NT2/D1 (cell line): ENCODE results near the gene LHFPL5.

ENCODE experiments used
- SUZ12 ChIP-seq: IDR thresholded peaks from 2 replicates; pipeline ENCODE4 v1.6.1; 2011; ENCODE audit not compliant: insufficient read length, insufficient read depth; ENCODE audit errors: extremely low read depth
- YY1 ChIP-seq: IDR thresholded peaks from 2 replicates; pipeline ENCODE4 v1.6.1; 2011; ENCODE audit not compliant: insufficient read length, insufficient read depth
- ZNF274 ChIP-seq: IDR thresholded peaks from 2 replicates; pipeline ENCODE4 v1.6.1; 2011; ENCODE audit warnings: mild to moderate bottlenecking, low read depth, low read length

- TF ChIP-seq YY1 (no peak), ZNF274 (no peak), SUZ12 (no peak)
These were observed 45.7 kb upstream of the LHFPL5 start for GRCh38 chr6:35759426-35759825.
